ENCODE measurements around the gene HDAC3. TPM values are rescaled to one million over a fixed set of nuclear protein-coding genes. Genes with fewer than 3 reads are reported as not detected.

Gene HDAC3
- total RNA-seq, 1 experiment from 2014 or later, result 91.9 TPM

DNA sequence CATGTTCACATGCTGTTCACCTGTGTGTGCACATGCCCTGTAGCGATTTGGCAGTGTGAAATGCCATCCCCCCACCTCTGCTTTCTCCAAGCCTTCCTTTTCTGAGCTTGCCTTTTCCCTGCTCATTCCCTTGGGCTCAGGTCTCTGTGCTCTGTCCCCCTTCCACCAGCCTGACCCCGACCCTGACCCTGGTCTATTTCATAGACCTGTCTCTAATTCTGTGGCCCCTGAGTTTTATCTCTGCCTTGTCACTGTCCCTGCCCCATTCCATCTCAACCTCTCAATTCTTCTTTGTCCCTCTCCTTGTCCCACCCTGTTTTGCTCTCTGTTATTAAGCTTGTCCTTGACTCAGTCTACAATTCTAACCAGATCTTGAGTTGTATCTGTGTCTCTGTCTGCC lies 44.6 kb upstream of the HDAC3 start:
- BruUV-seq (replicated peaks), result TSS peak; percentile 71
- POLR2A ChIA-PET, result interaction anchor here (0.6 to 2.0 kb wide), 3 partner anchors 44 to 1743 kb away, joined by 6 to 10 read pairs (median 8); partner anchors contain the start of genes PCDH1 and RELL2

GRCh38 chr5:141680751-141681201 lies 44.1 kb upstream of the HDAC3 start:
- DNase-seq (ENCODE audit: low read depth, low spot score), result no peak
- no TSS peak for BruUV-seq (replicated peaks)

More for the DNA sequence above, 44.6 kb upstream of the HDAC3 start:
- H3K4me1 ChIP-seq (ENCODE audit: control insufficient read depth in 1 of 2, insufficient read depth in 2 of 2, low read length in 2 of 2), result peaks cover 18 to 30% of the 10 kb centered on the region in 2 experiments
- H2AFZ ChIP-seq (ENCODE audit: low read depth, low read length, poor library complexity, severe bottlenecking), result no peak overlapping the region
- H3K27ac ChIP-seq (ENCODE audit: low read depth, low read length), result peak overlapping the region; percentile 66
- H3K9me2 ChIP-seq (ENCODE audit: insufficient read depth), result no peaks in the 10 kb centered on the region
- ChIA-PET RAD21 (ENCODE audit: low non-redundant PET in 1 of 2, low total read pairs in 2 of 2, uncharacterized antibody in 2 of 2, unreplicated experiment in 2 of 2) (interaction anchor here in 1 of 2 experiments (0.6 kb wide), 1 partner anchor 90 kb away, joined by 3 read pairs; no protein-coding TSS in a partner anchor), CTCF (interaction anchor here (0.7 to 1.4 kb wide), 4 partner anchors 11 to 160 kb away, joined by 4 to 6 read pairs (median 5); no protein-coding TSS in a partner anchor)
- intact Hi-C loops (cut with micrococcal nuclease), result no loop called here
- H3K9me3 ChIP-seq (ENCODE audit: control insufficient read depth in 1 of 2, insufficient read depth in 1 of 2, low read depth in 1 of 2, low read length in 2 of 2), result no peaks in the 10 kb centered on the region
- peak overlapping the region; percentile 85 for H3K4me2 ChIP-seq (ENCODE audit: low read length)
- H3K36me3 ChIP-seq (ENCODE audit: control insufficient read depth in 1 of 2, insufficient read depth in 2 of 2, low read length in 2 of 2), result no peaks in the 10 kb centered on the region
- H3K9ac ChIP-seq (ENCODE audit: low read length), result peak overlapping the region; percentile 66
- H3K4me3 ChIP-seq (replicated peaks in 1 of 2; ENCODE audit: low read depth in 1 of 2, low read length in 2 of 2), result peak overlapping the region; percentile 56 to 61
- H3K27me3 ChIP-seq (ENCODE audit: insufficient read depth, low read length), result no peaks in the 10 kb centered on the region
- no peaks in the 10 kb centered on the region; the same call in 1 of the 2 replicates for H3K79me2 ChIP-seq (ENCODE audit: insufficient read depth, low read length)
- no peak for TF ChIP-seq RAD21 (IDR thresholded peaks at IDR 0.05; ENCODE audit: low read depth)
- peak; percentile 26 for ATAC-seq
- no peak for DNase-seq (ENCODE audit: low read depth, low spot score)
- no peaks in the 10 kb centered on the region for H4K20me1 ChIP-seq (ENCODE audit: insufficient read depth)

More at GRCh38 chr5:141680751-141681201, 44.1 kb upstream of the HDAC3 start:
- no peaks in the 10 kb centered on the region; the same call in 1 of the 2 replicates for H3K79me2 ChIP-seq (ENCODE audit: insufficient read depth, low read length)
- H3K4me1 ChIP-seq (ENCODE audit: control insufficient read depth in 1 of 2, insufficient read depth in 2 of 2, low read length in 2 of 2), result peaks cover 18 to 30% of the 10 kb centered on the region in 2 experiments
- H2AFZ ChIP-seq (ENCODE audit: low read depth, low read length, poor library complexity, severe bottlenecking), result no peak overlapping the region
- CTCF ChIA-PET, result no interaction called here
- H3K4me3 ChIP-seq (replicated peaks in 1 of 2; ENCODE audit: low read depth in 1 of 2, low read length in 2 of 2), result peak overlapping the region; percentile 56 to 61
- H3K27me3 ChIP-seq (ENCODE audit: insufficient read depth, low read length), result no peaks in the 10 kb centered on the region
- TF ChIP-seq MAX (IDR thresholded peaks at IDR 0.05), result no peak
- TF ChIP-seq POLR2AphosphoS5 (IDR thresholded peaks at IDR 0.05; ENCODE audit: low read depth, low read length), result peak; percentile 39; the same call in 1 of the 2 replicates
- H3K27ac ChIP-seq (ENCODE audit: low read depth, low read length), result peak overlapping the region; percentile 66
- RAD21 ChIA-PET (ENCODE audit: low non-redundant PET in 1 of 2, low total read pairs in 2 of 2, uncharacterized antibody in 2 of 2, unreplicated experiment in 2 of 2), result no interaction called here
- peak overlapping the region; percentile 66 for H3K9ac ChIP-seq (ENCODE audit: low read length)
- peak overlapping the region; percentile 85 for H3K4me2 ChIP-seq (ENCODE audit: low read length)
- H3K9me3 ChIP-seq (ENCODE audit: control insufficient read depth in 1 of 2, insufficient read depth in 1 of 2, low read depth in 1 of 2, low read length in 2 of 2), result no peaks in the 10 kb centered on the region
- peak; percentile 41 for ATAC-seq
- no peaks in the 10 kb centered on the region for H3K9me2 ChIP-seq (ENCODE audit: insufficient read depth)
- H3K36me3 ChIP-seq (ENCODE audit: control insufficient read depth in 1 of 2, insufficient read depth in 2 of 2, low read length in 2 of 2), result no peaks in the 10 kb centered on the region
- POLR2A ChIA-PET, result interaction anchor here (2.0 kb wide), 1 partner anchor 198 kb away, joined by 10 read pairs; the partner anchor contains the start of gene PCDH1
- intact Hi-C loops (cut with micrococcal nuclease), result no loop called here
- H4K20me1 ChIP-seq (ENCODE audit: insufficient read depth), result no peaks in the 10 kb centered on the region
